HCT116 (cell line): ENCODE data around the gene CAMSAP3. TPM values are rescaled to one million over a fixed set of nuclear protein-coding genes. Genes with fewer than 3 reads are reported as not detected.

ENCODE experiments used
- ATAC-seq: fragments of 200-7000 bp; cut with Tn5 transposase; 2 replicates; pipeline ENCODE4 v1.9.1; 2020; ENCODE audit warnings: mild to moderate bottlenecking, moderate library complexity
- BruUV-seq: library from RNA; stranded (reverse); fragments of 400-500 nt; replicated peaks from 2 replicates; lab custom pipeline; 2021; lab: Mats Ljungman, UMichigan
- CTCF ChIA-PET: fragments of 300-600 bp; sonication (Branson Sonifier 250); formaldehyde crosslinking; loops from one replicate; lab custom pipeline; 2021; ENCODE audit warnings: antibody characterized with exemption; lab: Charles Lee
- POLR2A ChIA-PET: fragments of 300-600, 350-600 bp; sonication (Branson Sonifier 250); formaldehyde crosslinking; loops from one replicate; lab custom pipeline; 2021; ENCODE audit warnings: antibody characterized with exemption; lab: Charles Lee
- RAD21 ChIA-PET, 2 experiments: fragments of 300-600 bp; sonication (Branson Sonifier 250); formaldehyde crosslinking; loops; one replicate each; lab custom pipeline; 2023; ENCODE audit warnings: low total read pairs in 2 of 2; ENCODE audit not compliant: uncharacterized antibody in 2 of 2, unreplicated experiment in 2 of 2, low non-redundant PET in 1 of 2; lab: Charles Lee
- DNase-seq: peaks from one replicate; pipeline ENCODE4 v3.0.0-alpha.2; 2010; ENCODE audit warnings: low read depth, low spot score
- H2AFZ ChIP-seq: fragments of 200-600 bp; shearing (Covaris generic), sonication (generic); 2 replicates; pipeline ENCODE4 v1.6.1; 2017; ENCODE audit warnings: low read depth, mixed run types, mixed read lengths, antibody characterized with exemption, low read length; ENCODE audit not compliant: poor library complexity, severe bottlenecking
- H3K27ac ChIP-seq: 2 replicates; pipeline ENCODE4 v1.5.1; 2012; ENCODE audit warnings: low read depth, low read length
- H3K27me3 ChIP-seq: fragments of 200-600 bp; sonication (generic); 2 replicates; pipeline ENCODE4 v1.6.1; 2016; ENCODE audit warnings: mixed run types, low read length, mixed read lengths; ENCODE audit not compliant: insufficient read depth
- H3K36me3 ChIP-seq, 2 experiments: fragments of 200-500 bp in 1 of 2; fragments of 200-600 bp in 1 of 2; sonication (Bioruptor generic) in 1 of 2; sonication (generic) in 1 of 2; 2 replicates each; pipeline versions ENCODE4 v1.5.1 to v1.6.1; 2014 to 2016; ENCODE audit warnings: low read length in 2 of 2, inconsistent platforms in 1 of 2, mixed read lengths in 1 of 2, mixed run types in 1 of 2; ENCODE audit not compliant: insufficient read depth in 2 of 2, control insufficient read depth in 1 of 2
- H3K4me1 ChIP-seq, 2 experiments: fragments of 200-600 bp in 1 of 2; sonication (generic) in 1 of 2; 2 replicates each; pipeline versions ENCODE4 v1.5.1 to v1.6.1; 2012 to 2017; ENCODE audit warnings: low read length in 2 of 2, inconsistent platforms in 1 of 2, mild to moderate bottlenecking in 1 of 2, mixed read lengths in 1 of 2, mixed run types in 1 of 2, moderate library complexity in 1 of 2; ENCODE audit not compliant: insufficient read depth in 2 of 2, control insufficient read depth in 1 of 2
- H3K4me2 ChIP-seq: fragments of 200-600 bp; sonication (generic); 2 replicates; pipeline ENCODE4 v1.6.1; 2017; ENCODE audit warnings: mixed run types, low read length, mixed read lengths
- H3K4me3 ChIP-seq, 2 experiments: fragments of 200-600 bp in 1 of 2; sonication (generic) in 1 of 2; replicated peaks in 1 of 2; 2 replicates each; pipeline ENCODE4 v1.5.1; 2011 to 2016; ENCODE audit warnings: low read length in 2 of 2, control low read depth in 1 of 2, low read depth in 1 of 2, mild to moderate bottlenecking in 1 of 2, mixed read lengths in 1 of 2, mixed run types in 1 of 2
- H3K79me2 ChIP-seq: fragments of 200-600 bp; sonication (generic); 2 replicates; pipeline ENCODE4 v1.6.1; 2017; ENCODE audit warnings: mild to moderate bottlenecking, mixed run types, low read length, moderate library complexity, mixed read lengths; ENCODE audit not compliant: insufficient read depth
- H3K9ac ChIP-seq: fragments of 200-600 bp; sonication (generic); 2 replicates; pipeline ENCODE4 v1.6.1; 2016; ENCODE audit warnings: low read length, mixed read lengths
- H3K9me2 ChIP-seq: fragments of 200-600 bp; sonication (generic), shearing (Covaris generic); 2 replicates; pipeline ENCODE4 v1.6.1; 2017; ENCODE audit warnings: mixed run types, mild to moderate bottlenecking, moderate library complexity; ENCODE audit not compliant: insufficient read depth
- H3K9me3 ChIP-seq, 2 experiments: fragments of 200-500 bp in 1 of 2; fragments of 200-600 bp in 1 of 2; sonication (Bioruptor generic) in 1 of 2; sonication (generic) in 1 of 2; 2 replicates each; pipeline ENCODE4 v1.6.1; 2014 to 2017; ENCODE audit warnings: low read length in 2 of 2, mixed read lengths in 2 of 2, inconsistent platforms in 1 of 2, low read depth in 1 of 2, mild to moderate bottlenecking in 1 of 2, mixed run types in 1 of 2, moderate library complexity in 1 of 2; ENCODE audit not compliant: control insufficient read depth in 1 of 2, insufficient read depth in 1 of 2
- H4K20me1 ChIP-seq: fragments of 200-600 bp; sonication (generic), shearing (Covaris generic); 2 replicates; pipeline ENCODE4 v1.6.1; 2017; ENCODE audit warnings: mixed run types, mild to moderate bottlenecking, moderate library complexity; ENCODE audit not compliant: insufficient read depth
- ATF3 ChIP-seq: IDR thresholded peaks from 2 replicates; pipeline ENCODE4 v1.6.1; 2012
- CTCF ChIP-seq, 3 experiments: fragments of 200-600 bp in 1 of 3; sonication (generic) in 1 of 3; IDR thresholded peaks in 2 of 3; conservative IDR thresholded peaks in 1 of 3; 2 replicates each; pipeline ENCODE4 v1.5.1; 2012 to 2017; ENCODE audit warnings: low read depth in 2 of 3, low read length in 2 of 3, antibody characterized with exemption in 1 of 3, borderline replicate concordance in 1 of 3, control low read depth in 1 of 3, mild to moderate bottlenecking in 1 of 3, mixed read lengths in 1 of 3, mixed run types in 1 of 3, moderate library complexity in 1 of 3; ENCODE audit not compliant: insufficient read depth in 1 of 3
- EZH2 ChIP-seq: fragments of 200-600 bp; sonication (generic); IDR thresholded peaks from 2 replicates; pipeline ENCODE4 v1.6.1; 2017; ENCODE audit warnings: antibody characterized with exemption, mixed run types
- FOSL1 ChIP-seq: IDR thresholded peaks from 2 replicates; pipeline ENCODE4 v1.6.1; 2012; ENCODE audit warnings: low read depth
- JUND ChIP-seq: IDR thresholded peaks from 2 replicates; pipeline ENCODE4 v1.6.1; 2012
- MAX ChIP-seq: IDR thresholded peaks from 2 replicates; pipeline ENCODE4 v1.6.1; 2012
- TCF7L2 ChIP-seq: IDR thresholded peaks from 2 replicates; pipeline ENCODE4 v1.7.0; 2011; ENCODE audit warnings: borderline replicate concordance, inconsistent platforms; ENCODE audit not compliant: insufficient read depth, insufficient read length; ENCODE audit errors: extremely low read depth
- ZFX ChIP-seq: fragments of 450-650 bp; IDR thresholded peaks from 2 replicates; pipeline ENCODE4 v1.6.1; 2017
- ZNF274 ChIP-seq: fragments of 200-500 bp; sonication (Bioruptor generic); IDR thresholded peaks from 2 replicates; pipeline ENCODE4 v1.6.1; 2014; ENCODE audit warnings: mild to moderate bottlenecking, low read depth, low read length, inconsistent platforms
- intact Hi-C: fragments of 100-400 bp; cut with micrococcal nuclease; formaldehyde crosslinking; loops from 2 replicates; pipeline ENCODE4 v1.10.0; 2022
- total RNA-seq: library from RNA; stranded (reverse); gene quantifications from one replicate; pipeline ENCODE4 v1.2.1, GENCODE V29; 2021; ENCODE audit not compliant: unreplicated experiment

Gene CAMSAP3
- total RNA-seq, 1 experiment from 2014 or later: 24.0 TPM

GRCh38 chr19:7600721-7601120, 5.1 kb downstream of the CAMSAP3 start:
- ATAC-seq: no peak
- Histone ChIP-seq H3K9me2 (peaks cover 3% of the 10 kb centered on the region; the same call in 1 of the 2 replicates), H3K79me2 (peaks cover 45% of the 10 kb centered on the region), H3K9me3 (no peaks in the 10 kb centered on the region), H2AFZ (no peak overlapping the region), H3K27me3 (no peaks in the 10 kb centered on the region), H3K4me3 (no peak overlapping the region), H3K9ac (no peak overlapping the region), H4K20me1 (no peaks in the 10 kb centered on the region), H3K4me2 (no peak overlapping the region), H3K36me3 (no peaks in the 10 kb centered on the region), H3K27ac (no peak overlapping the region), H3K4me1 (peaks cover 14 to 49% of the 10 kb centered on the region in 2 experiments)
- ChIA-PET POLR2A (no interaction called here), RAD21 (no interaction called here), CTCF (no interaction called here)
- DNase-seq: no peak
- BruUV-seq: no TSS peak
- intact Hi-C loops: no loop called here
- TF ChIP-seq ZFX: no peak
- TF ChIP-seq MAX: no peak
- no peak for TF ChIP-seq FOSL1
- TF ChIP-seq ATF3: no peak
- TF ChIP-seq ZNF274: no peak
- no peak for TF ChIP-seq JUND
- no peak for TF ChIP-seq TCF7L2

- DNase-seq: no peak
- Histone ChIP-seq H3K36me3 (peaks cover 0 to 7% of the 10 kb centered on the region in 2 experiments; a peak in 1 of 4 replicates), H3K4me3 (peak overlapping the region in 1 of 2 experiments; percentile 40; a peak in 3 of 4 replicates), H4K20me1 (no peaks in the 10 kb centered on the region), H3K4me2 (peak overlapping the region; percentile 58), H3K27me3 (no peaks in the 10 kb centered on the region), H3K27ac (peak overlapping the region; percentile 35; the same call in 1 of the 2 replicates), H3K4me1 (peaks cover 10 to 40% of the 10 kb centered on the region in 2 experiments), H3K9me2 (peaks cover 3% of the 10 kb centered on the region; the same call in 1 of the 2 replicates), H3K9me3 (no peaks in the 10 kb centered on the region), H3K9ac (peak overlapping the region; percentile 26; the same call in 1 of the 2 replicates), H3K79me2 (peaks cover 34% of the 10 kb centered on the region), H2AFZ (no peak overlapping the region)
- BruUV-seq: no TSS peak
- peak; percentile 16; the same call in 1 of the 2 replicates for ATAC-seq
- TF ChIP-seq ATF3 (no peak), ZNF274 (no peak), EZH2 (no peak), CTCF (IDR thresholded peaks at IDR 0.05 in 2 of 3, conservative IDR thresholded peaks at IDR 0.05 in 1 of 3; ENCODE audit: borderline replicate concordance in 1 of 3, insufficient read depth in 1 of 3, low read depth in 2 of 3, low read length in 2 of 3) (no peak)
- ChIA-PET RAD21 (no interaction called here), POLR2A (no interaction called here), CTCF (no interaction called here)
- intact Hi-C loops: no loop called here
Measured at GRCh38 chr19:7602240-7602934, 6.7 kb downstream of the CAMSAP3 start.
